SK-N-SH (cell line): ENCODE data around the gene IDI2.

ENCODE experiments used
- GABPA ChIP-seq: IDR thresholded peaks from 2 replicates; pipeline ENCODE4 v1.4.0; 2012; ENCODE audit warnings: low read depth, mild to moderate bottlenecking
- SIN3A ChIP-seq: IDR thresholded peaks from 2 replicates; pipeline ENCODE4 v1.6.1; 2012; ENCODE audit warnings: low read depth, mild to moderate bottlenecking, low read length, moderate library complexity, borderline replicate concordance
- TAF1 ChIP-seq: IDR thresholded peaks from 2 replicates; pipeline ENCODE4 v1.6.1; 2012; ENCODE audit warnings: low read depth, mild to moderate bottlenecking, low read length, moderate library complexity, borderline replicate concordance
- YY1 ChIP-seq: IDR thresholded peaks from 2 replicates; pipeline ENCODE4 v1.4.0; 2012; ENCODE audit warnings: low read depth, mild to moderate bottlenecking
- TF ChIP-seq, protein P1 (sequence below): fragments of 200-600 bp; sonication (generic); IDR thresholded peaks from 2 replicates; pipeline ENCODE4 v1.6.1; 2017; ENCODE audit warnings: antibody characterized with exemption, mild to moderate bottlenecking, moderate library complexity

DNA sequence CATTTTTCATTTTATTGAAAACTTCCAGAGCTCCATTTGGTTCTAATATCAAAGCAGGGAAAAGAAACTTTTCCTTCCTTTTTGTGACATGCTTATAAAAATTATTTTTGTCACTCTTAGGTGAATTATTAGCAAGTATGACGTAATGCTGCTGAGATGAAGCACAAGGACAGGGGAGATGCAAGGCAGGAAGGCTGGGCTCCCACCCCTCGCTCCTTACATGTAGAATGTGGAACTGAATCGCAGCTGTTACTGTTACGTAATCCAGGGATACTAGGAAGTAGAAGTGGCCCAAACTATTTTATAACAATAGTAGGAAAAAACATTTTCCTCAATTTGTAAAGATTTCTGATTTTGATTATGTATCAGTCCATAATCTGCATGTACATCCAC lies 54.5 kb downstream of the IDI2 start:
- TF ChIP-seq SIN3A (no peak), GABPA (no peak), TAF1 (no peak), YY1 (no peak)
- TF ChIP-seq, protein P1, sequence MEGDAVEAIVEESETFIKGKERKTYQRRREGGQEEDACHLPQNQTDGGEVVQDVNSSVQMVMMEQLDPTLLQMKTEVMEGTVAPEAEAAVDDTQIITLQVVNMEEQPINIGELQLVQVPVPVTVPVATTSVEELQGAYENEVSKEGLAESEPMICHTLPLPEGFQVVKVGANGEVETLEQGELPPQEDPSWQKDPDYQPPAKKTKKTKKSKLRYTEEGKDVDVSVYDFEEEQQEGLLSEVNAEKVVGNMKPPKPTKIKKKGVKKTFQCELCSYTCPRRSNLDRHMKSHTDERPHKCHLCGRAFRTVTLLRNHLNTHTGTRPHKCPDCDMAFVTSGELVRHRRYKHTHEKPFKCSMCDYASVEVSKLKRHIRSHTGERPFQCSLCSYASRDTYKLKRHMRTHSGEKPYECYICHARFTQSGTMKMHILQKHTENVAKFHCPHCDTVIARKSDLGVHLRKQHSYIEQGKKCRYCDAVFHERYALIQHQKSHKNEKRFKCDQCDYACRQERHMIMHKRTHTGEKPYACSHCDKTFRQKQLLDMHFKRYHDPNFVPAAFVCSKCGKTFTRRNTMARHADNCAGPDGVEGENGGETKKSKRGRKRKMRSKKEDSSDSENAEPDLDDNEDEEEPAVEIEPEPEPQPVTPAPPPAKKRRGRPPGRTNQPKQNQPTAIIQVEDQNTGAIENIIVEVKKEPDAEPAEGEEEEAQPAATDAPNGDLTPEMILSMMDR: no peak
